Choroid plexus epithelial cell (primary cell): ENCODE data around the gene DPYD.

Experiments used
- DNase-seq: peaks from one replicate; pipeline ENCODE4 v3.0.0-alpha.2; 2010; ENCODE audit warnings: low read depth
- H3K4me3 ChIP-seq: 2 replicates; pipeline ENCODE4 v1.5.1; 2011; ENCODE audit warnings: low read depth, mild to moderate bottlenecking, control low read depth, low read length, moderate library complexity
- CTCF ChIP-seq: conservative IDR thresholded peaks from 2 replicates; pipeline ENCODE4 v1.5.1; 2011; ENCODE audit warnings: low read depth, mild to moderate bottlenecking, control low read depth, inconsistent platforms, low read length, moderate library complexity

The DPYD gene

DNA sequence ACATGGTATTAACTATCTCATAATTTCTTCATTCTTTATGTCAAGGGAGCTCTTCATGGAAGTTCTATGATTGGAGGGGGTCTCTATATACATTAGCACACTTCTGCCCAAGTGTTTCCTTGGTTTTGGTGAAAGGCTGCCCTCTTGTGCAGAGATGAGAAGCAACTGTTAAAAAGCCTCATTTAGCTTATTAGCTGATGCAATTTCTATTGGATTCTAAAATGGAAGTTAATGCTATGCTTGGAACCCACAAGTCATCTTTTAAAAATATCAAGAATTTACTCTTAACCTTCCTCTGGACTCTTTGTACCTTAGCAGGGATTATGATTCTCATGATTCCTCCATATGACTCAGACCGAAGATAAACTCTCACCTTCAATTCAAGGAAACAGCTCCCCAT, 870.3 kb downstream of the DPYD start:
- peak; percentile 91 for DNase-seq
- H3K4me3 ChIP-seq, result no peak overlapping the region
- TF ChIP-seq CTCF, result peak; percentile 72

DNA sequence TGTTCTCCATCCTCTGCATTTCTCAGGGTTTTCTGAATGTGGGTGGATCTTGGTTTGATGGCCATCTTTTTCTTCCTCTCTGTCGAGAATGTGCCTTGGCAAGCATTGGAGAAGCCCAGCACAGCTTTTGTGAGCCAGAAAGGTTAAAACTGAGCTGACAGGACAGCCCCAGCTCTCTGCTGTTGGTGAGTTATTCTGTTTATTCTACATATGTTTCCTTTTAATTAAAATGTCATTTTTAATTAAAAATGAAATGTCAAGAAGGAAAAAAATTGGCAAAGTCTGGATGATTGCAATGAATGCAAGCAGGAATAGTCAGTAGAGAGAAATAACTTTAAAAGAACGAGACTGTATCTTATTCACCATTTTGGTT, 873.4 kb downstream of the DPYD start:
- H3K4me3 ChIP-seq, result no peak overlapping the region
- no peak for TF ChIP-seq CTCF
- DNase-seq, result no peak

DNA sequence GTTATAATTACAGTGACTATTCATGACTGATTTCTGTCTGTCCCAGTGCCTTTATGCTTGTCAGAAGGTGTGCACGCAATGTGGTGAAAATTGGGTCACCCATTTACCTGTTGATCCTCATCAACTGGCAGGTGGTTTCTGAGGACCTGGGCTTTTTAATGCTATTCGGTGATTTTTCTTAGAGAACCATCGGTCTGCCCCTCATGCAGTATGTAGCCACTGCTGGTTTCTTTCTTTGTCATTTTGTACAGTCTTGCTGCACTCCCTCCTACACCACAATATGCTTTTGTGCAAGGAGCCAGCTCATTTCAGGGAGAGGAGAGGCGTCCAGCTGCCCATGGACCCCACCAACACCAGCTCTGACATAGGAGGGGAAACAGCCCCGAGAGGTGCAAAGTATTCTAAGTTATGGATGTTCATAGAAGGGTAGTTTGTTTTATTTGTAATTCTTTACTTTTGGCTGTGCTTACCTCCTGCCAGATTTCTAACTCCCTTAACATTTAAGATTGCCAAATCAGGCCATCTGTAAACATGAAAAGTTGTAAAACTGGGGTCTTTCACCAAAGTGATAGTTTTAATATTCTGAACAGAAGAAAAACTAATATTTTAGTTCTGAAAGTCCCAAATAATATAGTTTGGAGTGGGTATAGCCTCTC, 873.9 kb downstream of the DPYD start:
- H3K4me3 ChIP-seq, result no peak overlapping the region
- DNase-seq, result no peak
- no peak for TF ChIP-seq CTCF

DNA sequence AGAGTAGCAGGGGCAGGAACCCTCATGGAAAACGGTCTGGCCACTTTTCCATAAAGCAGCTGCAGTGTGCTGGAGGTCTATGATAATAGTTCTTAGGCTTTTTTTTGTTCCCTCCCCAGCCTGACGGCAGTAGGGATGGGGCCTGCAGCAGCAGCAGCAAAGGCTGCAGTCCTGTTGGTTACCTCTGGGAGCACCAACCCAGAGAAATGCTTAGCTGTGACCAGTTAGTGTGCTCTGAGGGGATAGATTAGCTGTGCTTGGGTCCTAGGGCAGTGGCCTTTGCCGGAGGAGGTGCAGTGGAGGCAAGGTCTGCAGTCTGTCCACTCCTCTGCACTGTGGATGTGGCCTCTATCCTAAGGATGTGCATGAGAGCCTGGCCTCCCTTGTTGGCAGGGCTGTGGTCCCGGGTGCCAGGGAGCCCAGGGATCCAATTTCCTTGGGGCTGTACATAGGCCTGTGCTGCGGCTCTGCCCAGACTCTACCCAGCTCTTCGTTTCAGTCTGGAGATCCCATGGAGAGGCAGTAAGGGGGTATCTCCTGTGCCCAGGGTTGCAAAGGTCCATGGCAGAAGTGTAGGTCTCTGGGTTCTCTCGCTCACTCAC, 876.6 kb downstream of the DPYD start:
- TF ChIP-seq CTCF, result no peak
- H3K4me3 ChIP-seq, result no peak overlapping the region
- DNase-seq, result no peak

GRCh38 chr1:97042551-97042950, 878.3 kb downstream of the DPYD start:
- DNase-seq, result peak; percentile 16
- H3K4me3 ChIP-seq, result no peak overlapping the region
- no peak for TF ChIP-seq CTCF

DNA sequence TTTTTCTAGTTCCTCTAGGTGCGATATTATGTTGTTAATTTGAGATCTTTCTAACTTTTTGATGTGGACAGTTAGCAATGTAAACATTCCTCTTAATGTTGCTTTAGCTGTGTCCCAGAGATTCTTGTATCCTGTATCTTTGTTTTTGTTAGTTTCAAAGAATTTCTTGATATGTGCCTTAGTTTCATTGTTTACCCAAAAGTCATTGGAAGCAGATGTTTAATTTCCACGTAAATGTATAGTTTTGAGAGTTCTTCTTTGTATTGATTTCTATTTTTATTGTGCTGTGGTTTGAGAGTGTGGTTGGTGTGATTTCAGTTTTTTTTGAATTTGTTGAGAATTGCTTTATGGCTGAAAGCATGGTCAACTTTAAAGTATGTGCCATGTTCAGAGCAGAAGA, 879.8 kb downstream of the DPYD start:
- TF ChIP-seq CTCF, result no peak
- DNase-seq, result peak; percentile 30
- no peak overlapping the region for H3K4me3 ChIP-seq

- no peak for TF ChIP-seq CTCF
- no peak overlapping the region for H3K4me3 ChIP-seq
- DNase-seq, result no peak
Measured at GRCh38 chr1:97038410-97038809, 882.4 kb downstream of the DPYD start.
